Progenitor cell of endocrine pancreas (in vitro differentiated cells): ENCODE data around the gene CYBRD1. TPM values are rescaled to one million over a fixed set of nuclear protein-coding genes. Genes with fewer than 3 reads are reported as not detected.

Source experiments
- DNase-seq: peaks from one replicate; pipeline ENCODE4 v3.0.0; 2021; ENCODE audit warnings: low spot score; ENCODE audit not compliant: unreplicated experiment
- H3K27ac Mint-ChIP-seq: 2 replicates; pipeline ENCODE4 v1.8.0; 2021; ENCODE audit warnings: mild to moderate bottlenecking, moderate library complexity, mixed read lengths
- H3K27me3 Mint-ChIP-seq: 2 replicates; pipeline ENCODE4 v1.8.0; 2021; ENCODE audit warnings: mixed read lengths
- H3K36me3 Mint-ChIP-seq: 2 replicates; pipeline ENCODE4 v1.8.0; 2022; ENCODE audit warnings: mixed read lengths; ENCODE audit not compliant: insufficient read depth
- H3K4me1 Mint-ChIP-seq: 2 replicates; pipeline ENCODE4 v1.8.0; 2021; ENCODE audit warnings: low read depth, mixed read lengths
- H3K4me3 Mint-ChIP-seq: 2 replicates; pipeline ENCODE4 v1.8.0; 2021; ENCODE audit warnings: low read depth, mild to moderate bottlenecking, moderate library complexity, mixed read lengths
- H3K9me3 Mint-ChIP-seq: 2 replicates; pipeline ENCODE4 v1.8.0; 2021; ENCODE audit warnings: low read depth, mixed read lengths
- CTCF ChIP-seq: fragments of 200-600 bp; sonication (generic); IDR thresholded peaks from one replicate; pipeline ENCODE4 v1.5.0; 2021; ENCODE audit warnings: antibody characterized with exemption, mild to moderate bottlenecking; ENCODE audit not compliant: unreplicated experiment
- total RNA-seq: library from RNA; stranded (reverse); gene quantifications from 2 replicates; pipeline ENCODE4 v1.2.1, GENCODE V29; 2021

CYBRD1 gene
- total RNA-seq, 1 donor from 2014 or later: 2.3 TPM

- no peak for TF ChIP-seq CTCF
- Mint-ChIP-seq H3K9me3 (peaks cover 3% of the 10 kb centered on the region), H3K27me3 (no peaks in the 10 kb centered on the region), H3K36me3 (no peaks in the 10 kb centered on the region), H3K4me1 (peaks cover 3% of the 10 kb centered on the region), H3K27ac (no peak overlapping the region), H3K4me3 (no peak overlapping the region)
- DNase-seq: no peak
Measured at GRCh38 chr2:171509945-171510731, 12.1 kb upstream of the CYBRD1 start.

- no peak overlapping the region for H3K4me3 Mint-ChIP-seq
- no peak for TF ChIP-seq CTCF
- no peaks in the 10 kb centered on the region for H3K36me3 Mint-ChIP-seq
- H3K4me1 Mint-ChIP-seq: peaks cover 3% of the 10 kb centered on the region
- H3K27me3 Mint-ChIP-seq: peaks cover 10% of the 10 kb centered on the region
- no peaks in the 10 kb centered on the region for H3K9me3 Mint-ChIP-seq
- DNase-seq: no peak
- no peak overlapping the region for H3K27ac Mint-ChIP-seq
Measured at GRCh38 chr2:171512014-171512413, 10.3 kb upstream of the CYBRD1 start.

- peaks cover 3% of the 10 kb centered on the region for H3K4me1 Mint-ChIP-seq
- TF ChIP-seq CTCF: no peak
- no peak overlapping the region for H3K4me3 Mint-ChIP-seq
- no peak for DNase-seq
- no peaks in the 10 kb centered on the region for H3K36me3 Mint-ChIP-seq
- H3K9me3 Mint-ChIP-seq: no peaks in the 10 kb centered on the region
- peaks cover 10% of the 10 kb centered on the region for H3K27me3 Mint-ChIP-seq
- H3K27ac Mint-ChIP-seq: no peak overlapping the region
Measured at GRCh38 chr2:171512683-171513195, 9.5 kb upstream of the CYBRD1 start.

GRCh38 chr2:171513719-171514160 lies 8.5 kb upstream of the CYBRD1 start:
- Mint-ChIP-seq H3K4me1 (peaks cover 3% of the 10 kb centered on the region), H3K9me3 (no peaks in the 10 kb centered on the region), H3K36me3 (no peaks in the 10 kb centered on the region), H3K27me3 (peaks cover 13% of the 10 kb centered on the region), H3K27ac (no peak overlapping the region), H3K4me3 (no peak overlapping the region)
- no peak for TF ChIP-seq CTCF
- DNase-seq: no peak

- no peaks in the 10 kb centered on the region for H3K9me3 Mint-ChIP-seq
- H3K36me3 Mint-ChIP-seq: no peaks in the 10 kb centered on the region
- H3K4me3 Mint-ChIP-seq: no peak overlapping the region
- peaks cover 3% of the 10 kb centered on the region for H3K4me1 Mint-ChIP-seq
- no peak overlapping the region for H3K27ac Mint-ChIP-seq
- peaks cover 26% of the 10 kb centered on the region for H3K27me3 Mint-ChIP-seq
- no peak for DNase-seq
- TF ChIP-seq CTCF: no peak
Measured at GRCh38 chr2:171514908-171515582, 7.2 kb upstream of the CYBRD1 start.
